ENCODE data around the gene PHLDA3.

DNA sequence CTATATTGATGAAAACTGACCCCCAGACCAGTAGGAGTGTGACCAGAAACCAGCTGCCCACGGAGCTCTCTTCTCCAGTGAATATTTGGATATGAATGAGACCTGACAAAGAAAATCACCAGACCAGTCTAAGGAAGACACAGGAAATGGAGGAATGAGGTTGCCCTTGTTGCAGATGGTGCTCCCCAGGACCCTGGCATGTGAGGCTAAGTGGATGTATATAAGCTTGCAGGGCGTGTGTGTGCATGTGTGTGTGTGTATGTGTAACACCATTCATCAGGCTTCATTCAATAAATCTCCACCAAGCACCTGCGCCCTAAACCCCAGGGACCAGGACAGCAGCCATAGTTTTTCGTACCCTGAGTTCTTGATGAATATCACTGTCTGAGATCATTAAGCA is 14.4 kb downstream of the PHLDA3 start:
- TF ChIP-seq CTCF (IDR thresholded peaks at IDR 0.05) (no peak), POLR2A (IDR thresholded peaks at IDR 0.05) (no peak), EP300 (IDR thresholded peaks at IDR 0.05) (no peak)

Data from tibial nerve (tissue), 4 donors.